Hepatocyte (in vitro differentiated cells): ENCODE measurements around the gene PERCC1. TPM values are rescaled to one million over a fixed set of nuclear protein-coding genes. Genes with fewer than 3 reads are reported as not detected.

Experiments used
- DNase-seq: peaks from one replicate; pipeline ENCODE4 v3.0.0-alpha.2; 2016; ENCODE audit warnings: low spot score
- H2AFZ ChIP-seq: fragments of 200-600 bp; sonication (generic); 2 replicates; pipeline ENCODE4 v1.6.0; 2016; ENCODE audit warnings: antibody characterized with exemption, mild to moderate bottlenecking
- H3K27ac ChIP-seq: fragments of 200-600 bp; sonication (generic); 2 replicates; pipeline ENCODE4 v1.5.1; 2016; ENCODE audit warnings: mild to moderate bottlenecking
- H3K27me3 ChIP-seq: fragments of 200-600 bp; sonication (generic); 2 replicates; pipeline ENCODE4 v1.6.1; 2016
- H3K36me3 ChIP-seq: fragments of 200-600 bp; sonication (generic); replicated peaks from 2 replicates; pipeline ENCODE4 v1.5.1; 2016; ENCODE audit warnings: low read depth; ENCODE audit not compliant: insufficient read depth
- H3K4me1 ChIP-seq: fragments of 200-600 bp; sonication (generic); 2 replicates; pipeline ENCODE4 v1.5.1; 2016; ENCODE audit warnings: mild to moderate bottlenecking, moderate library complexity; ENCODE audit not compliant: insufficient read depth
- H3K4me2 ChIP-seq: fragments of 200-600 bp; sonication (generic); 2 replicates; pipeline ENCODE4 v1.6.0; 2016
- H3K4me3 ChIP-seq: fragments of 200-600 bp; sonication (generic); 2 replicates; pipeline ENCODE4 v1.5.1; 2016; ENCODE audit warnings: mild to moderate bottlenecking
- H3K79me2 ChIP-seq: fragments of 200-600 bp; sonication (generic); 2 replicates; pipeline ENCODE4 v1.6.0; 2017; ENCODE audit warnings: mild to moderate bottlenecking
- H3K9me2 ChIP-seq: fragments of 200-600 bp; sonication (generic); replicated peaks from 2 replicates; pipeline ENCODE4 v1.6.0; 2017; ENCODE audit warnings: mild to moderate bottlenecking; ENCODE audit not compliant: insufficient read depth
- H3K9me3 ChIP-seq: fragments of 200-600 bp; sonication (generic); 2 replicates; pipeline ENCODE4 v1.5.1; 2016; ENCODE audit warnings: low read depth, mild to moderate bottlenecking
- H4K20me1 ChIP-seq: fragments of 200-600 bp; sonication (generic); 2 replicates; pipeline ENCODE4 v1.6.0; 2016; ENCODE audit warnings: mild to moderate bottlenecking; ENCODE audit not compliant: insufficient read depth, poor library complexity, severe bottlenecking
- EZH2 ChIP-seq: fragments of 200-600 bp; sonication (generic); IDR thresholded peaks from 2 replicates; pipeline ENCODE4 v1.6.1; 2016; ENCODE audit warnings: antibody characterized with exemption, mild to moderate bottlenecking, borderline replicate concordance
- EZH2phosphoT487 ChIP-seq: fragments of 200-600 bp; sonication (generic); IDR thresholded peaks from one replicate; pipeline ENCODE4 v1.6.1; 2018; ENCODE audit warnings: antibody characterized with exemption, mild to moderate bottlenecking, low read depth, moderate library complexity; ENCODE audit not compliant: unreplicated experiment, severe bottlenecking
- WGBS: methylation state at CpG from one replicate; pipeline ENCODE4 v1.1.6; 2016; ENCODE audit warnings: low lambda C conversion rate; ENCODE audit errors: missing lambda C conversion rate; 5-methylcytosine and 5-hydroxymethylcytosine counted together
- polyA plus RNA-seq: library from polyadenylated mRNA; unstranded; fragments of >200 nt; fragmentation: Nextera tagmentation; extraction: Ambion mirVana; gene quantifications from 2 replicates; pipeline ENCODE4 v1.2.1, GENCODE V29; 2016
- total RNA-seq: library from RNA; depleted of rRNA; stranded (reverse); fragments of >200 nt; gene quantifications from 2 replicates; pipeline ENCODE4 v1.2.3, GENCODE V29; 2014
- TF ChIP-seq, protein P1 (sequence below): fragments of 200-600 bp; sonication (generic); IDR thresholded peaks from 2 replicates; pipeline ENCODE4 v1.5.1; 2016; ENCODE audit warnings: antibody characterized with exemption, mild to moderate bottlenecking; ENCODE audit not compliant: poor library complexity

The PERCC1 gene
- total RNA-seq (2.0 and 2.5 TPM in 2 replicates), polyA plus RNA-seq (not detected in 2 replicates)

GRCh38 chr16:1430759-1431496 is at the start of gene PERCC1:
PERCC1 (plus strand) TSS chr16:1431078; CDS start chr16:1432594, 1,516 bp downstream.
- Histone ChIP-seq H4K20me1 (no peaks in the 10 kb centered on the region), H3K79me2 (no peaks in the 10 kb centered on the region), H3K27ac (peak within 1 kb of the TSS; percentile 51), H2AFZ (no peak within 1 kb of the TSS), H3K36me3 (no peaks in the 10 kb centered on the region), H3K27me3 (no peaks in the 10 kb centered on the region), H3K4me2 (peak within 1 kb of the TSS; percentile 65), H3K9me2 (no peaks in the 10 kb centered on the region), H3K9me3 (no peaks in the 10 kb centered on the region), H3K4me1 (peaks cover 13% of the 10 kb centered on the region), H3K4me3 (no peak within 1 kb of the TSS)
- 46% methylated on average over 34 of the region's 35 CpGs for WGBS
- TF ChIP-seq EZH2 (no peak), EZH2phosphoT487 (no peak)
- TF ChIP-seq, protein P1, sequence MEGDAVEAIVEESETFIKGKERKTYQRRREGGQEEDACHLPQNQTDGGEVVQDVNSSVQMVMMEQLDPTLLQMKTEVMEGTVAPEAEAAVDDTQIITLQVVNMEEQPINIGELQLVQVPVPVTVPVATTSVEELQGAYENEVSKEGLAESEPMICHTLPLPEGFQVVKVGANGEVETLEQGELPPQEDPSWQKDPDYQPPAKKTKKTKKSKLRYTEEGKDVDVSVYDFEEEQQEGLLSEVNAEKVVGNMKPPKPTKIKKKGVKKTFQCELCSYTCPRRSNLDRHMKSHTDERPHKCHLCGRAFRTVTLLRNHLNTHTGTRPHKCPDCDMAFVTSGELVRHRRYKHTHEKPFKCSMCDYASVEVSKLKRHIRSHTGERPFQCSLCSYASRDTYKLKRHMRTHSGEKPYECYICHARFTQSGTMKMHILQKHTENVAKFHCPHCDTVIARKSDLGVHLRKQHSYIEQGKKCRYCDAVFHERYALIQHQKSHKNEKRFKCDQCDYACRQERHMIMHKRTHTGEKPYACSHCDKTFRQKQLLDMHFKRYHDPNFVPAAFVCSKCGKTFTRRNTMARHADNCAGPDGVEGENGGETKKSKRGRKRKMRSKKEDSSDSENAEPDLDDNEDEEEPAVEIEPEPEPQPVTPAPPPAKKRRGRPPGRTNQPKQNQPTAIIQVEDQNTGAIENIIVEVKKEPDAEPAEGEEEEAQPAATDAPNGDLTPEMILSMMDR = peak; percentile 10
- peak; percentile 74 for DNase-seq

DNA sequence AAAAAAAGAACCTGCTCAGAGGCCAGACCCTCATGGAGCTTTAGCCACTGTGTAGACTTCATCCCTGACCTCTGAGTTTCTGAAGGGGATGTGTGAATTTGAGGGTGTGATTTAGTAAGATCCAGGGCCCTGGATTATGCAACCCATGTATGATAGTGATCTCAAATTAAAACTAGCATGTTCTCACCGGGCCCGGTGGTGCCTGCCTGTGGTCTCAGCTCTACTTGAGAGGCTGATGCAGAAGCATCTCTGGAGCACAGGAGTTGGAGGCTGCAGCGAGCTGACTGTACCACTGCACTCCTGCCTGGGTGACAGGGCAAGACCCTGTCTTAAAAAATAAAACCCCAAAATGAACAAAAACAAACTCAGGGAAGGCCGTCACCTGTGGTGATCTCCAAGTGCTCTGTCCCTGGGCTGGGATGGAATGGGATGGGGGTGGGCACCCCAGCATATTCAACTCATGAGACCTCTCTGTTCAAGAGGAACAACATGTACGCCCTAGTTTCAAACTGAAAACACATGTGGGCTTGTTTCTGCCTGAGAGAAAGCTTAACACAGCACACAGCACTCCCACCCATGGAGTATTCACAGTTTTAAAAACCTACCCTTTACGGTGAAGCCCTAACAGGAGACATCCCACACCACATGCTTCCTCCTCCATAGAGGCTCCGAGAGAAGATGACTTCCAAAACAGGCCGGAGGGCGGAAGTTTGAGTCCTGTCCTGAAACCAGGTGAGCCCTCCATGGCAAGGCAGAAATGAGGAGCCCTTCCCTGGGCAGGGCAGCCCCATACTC is 49.1 kb upstream of the PERCC1 start:
- H4K20me1 ChIP-seq = peaks cover 20% of the 10 kb centered on the region
- 99% methylated on average over 9 of the region's 9 CpGs for WGBS
- no peak overlapping the region for H3K4me3 ChIP-seq
- no peak overlapping the region for H3K27ac ChIP-seq
- H3K4me2 ChIP-seq = no peak overlapping the region
- H3K9me2 ChIP-seq = no peaks in the 10 kb centered on the region
- DNase-seq = no peak
- H3K36me3 ChIP-seq = no peaks in the 10 kb centered on the region
- H3K4me1 ChIP-seq = peaks cover 7% of the 10 kb centered on the region
- no peaks in the 10 kb centered on the region for H3K79me2 ChIP-seq
- no peaks in the 10 kb centered on the region for H3K9me3 ChIP-seq
- TF ChIP-seq EZH2phosphoT487 = no peak
- no peak for TF ChIP-seq EZH2
- TF ChIP-seq, protein P1 = no peak
- H2AFZ ChIP-seq = no peak overlapping the region
- no peaks in the 10 kb centered on the region for H3K27me3 ChIP-seq

GRCh38 chr16:1383556-1383955 is 47.3 kb upstream of the PERCC1 start:
- peaks cover 7% of the 10 kb centered on the region for H4K20me1 ChIP-seq
- H3K4me1 ChIP-seq = peaks cover 5% of the 10 kb centered on the region
- no peak for DNase-seq
- WGBS = 100% methylated on average over 3 of the region's 18 CpGs
- no peak overlapping the region for H2AFZ ChIP-seq
- H3K27ac ChIP-seq = no peak overlapping the region
- no peaks in the 10 kb centered on the region for H3K79me2 ChIP-seq
- H3K36me3 ChIP-seq = no peaks in the 10 kb centered on the region
- TF ChIP-seq EZH2 (no peak), EZH2phosphoT487 (no peak)
- TF ChIP-seq, protein P1 = no peak
- no peak overlapping the region for H3K4me2 ChIP-seq
- no peaks in the 10 kb centered on the region for H3K9me2 ChIP-seq
- no peaks in the 10 kb centered on the region for H3K9me3 ChIP-seq
- no peak overlapping the region for H3K4me3 ChIP-seq
- no peaks in the 10 kb centered on the region for H3K27me3 ChIP-seq
